Endothelial cell of umbilical vein (primary cell): ENCODE results near the gene CTBP1. TPM values are rescaled to one million over a fixed set of nuclear protein-coding genes. Genes with fewer than 3 reads are reported as not detected.

Source experiments
- BruUV-seq: library from RNA; stranded (reverse); fragments of 400-500 nt; replicated peaks from 2 replicates; lab custom pipeline; 2021; lab: Mats Ljungman, UMichigan
- CTCF ChIA-PET: fragments of 300-600, 350-600 bp; sonication (Branson Sonifier 250); formaldehyde crosslinking; loops from one replicate; lab custom pipeline; 2021; ENCODE audit warnings: antibody characterized with exemption, inconsistent platforms; lab: Charles Lee
- POLR2A ChIA-PET: fragments of 300-600, 350-600 bp; sonication (Branson Sonifier 250); formaldehyde crosslinking; loops from one replicate; lab custom pipeline; 2021; ENCODE audit warnings: antibody characterized with exemption, inconsistent platforms; lab: Charles Lee
- DNase-seq: peaks from one replicate; pipeline ENCODE4 v3.0.0-alpha.2; 2011; ENCODE audit warnings: low read depth, low spot score
- FAIRE-seq: peaks from 2 replicates; lab custom pipeline; 2011; peaks lifted over from hg19 to GRCh38; lab: Jason Lieb, UNC
- H2AFZ ChIP-seq: 2 replicates; pipeline ENCODE4 v1.6.0; 2012; ENCODE audit warnings: low read depth, low read length, control low read depth, inconsistent platforms
- H3K27ac ChIP-seq: 2 replicates; pipeline ENCODE4 v1.5.1; 2011; ENCODE audit warnings: low read depth, mild to moderate bottlenecking, control low read depth, low read length, moderate library complexity; ENCODE audit not compliant: insufficient read depth
- H3K27me3 ChIP-seq, 2 experiments: 2 replicates each; pipeline versions ENCODE4 v1.6.0 to v1.6.1; 2011; ENCODE audit warnings: low read length in 2 of 2, mixed read lengths in 1 of 2; ENCODE audit not compliant: control insufficient read depth in 2 of 2, insufficient read depth in 2 of 2
- H3K36me3 ChIP-seq, 2 experiments: 2 replicates in 1 of 2; 3 replicates in 1 of 2; pipeline ENCODE4 v1.5.1; 2011; ENCODE audit warnings: low read length in 2 of 2, mild to moderate bottlenecking in 1 of 2, moderate library complexity in 1 of 2; ENCODE audit not compliant: control insufficient read depth in 2 of 2, insufficient read depth in 2 of 2; ENCODE audit errors: extremely low read depth in 1 of 2
- H3K4me1 ChIP-seq: 3 replicates; pipeline ENCODE4 v1.5.1; 2011; ENCODE audit warnings: mild to moderate bottlenecking, low read length; ENCODE audit not compliant: control insufficient read depth, insufficient read depth; ENCODE audit errors: extremely low read depth
- H3K4me2 ChIP-seq: 2 replicates; pipeline ENCODE4 v1.6.1; 2011; ENCODE audit warnings: low read length, control low read depth, mixed read lengths; ENCODE audit not compliant: insufficient read depth
- H3K4me3 ChIP-seq, 3 experiments: fragments of 200-600 bp in 1 of 3; sonication (generic), shearing (Covaris generic) in 1 of 3; replicated peaks in 1 of 3; 2 replicates each; pipeline ENCODE4 v1.5.1; 2011 to 2016; ENCODE audit warnings: control low read depth in 3 of 3, low read length in 3 of 3, mild to moderate bottlenecking in 2 of 3, inconsistent platforms in 1 of 3, low read depth in 1 of 3, moderate library complexity in 1 of 3; ENCODE audit not compliant: insufficient read depth in 1 of 3
- H3K79me2 ChIP-seq: 2 replicates; pipeline ENCODE4 v1.6.0; 2012; ENCODE audit warnings: low read length, inconsistent platforms; ENCODE audit not compliant: control insufficient read depth, insufficient read depth
- H3K9ac ChIP-seq: replicated peaks from 2 replicates; pipeline ENCODE3; 2011; ENCODE audit warnings: low read length, control low read depth; ENCODE audit not compliant: insufficient read depth; ENCODE audit errors: extremely low read depth
- H3K9me1 ChIP-seq: replicated peaks from 3 replicates; pipeline ENCODE4 v1.6.0; 2011; ENCODE audit warnings: mild to moderate bottlenecking, low read length; ENCODE audit not compliant: control insufficient read depth, insufficient read depth; ENCODE audit errors: extremely low read depth
- H3K9me3 ChIP-seq: replicated peaks from 2 replicates; pipeline ENCODE4 v1.5.1; 2012; ENCODE audit warnings: low read length, inconsistent platforms; ENCODE audit not compliant: control insufficient read depth, insufficient read depth
- H4K20me1 ChIP-seq: replicated peaks from 2 replicates; pipeline ENCODE3; 2011; ENCODE audit warnings: mild to moderate bottlenecking, low read length; ENCODE audit not compliant: control insufficient read depth, insufficient read depth; ENCODE audit errors: extremely low read depth
- CTCF ChIP-seq, 2 donors: IDR thresholded peaks; 1 replicate in 1 of 2; 2 replicates in 1 of 2; pipeline ENCODE4 v1.5.1; 2011; ENCODE audit warnings: low read length in 2 of 2, mild to moderate bottlenecking in 2 of 2, moderate library complexity in 2 of 2, control low read depth in 1 of 2, inconsistent platforms in 1 of 2, low read depth in 1 of 2; ENCODE audit not compliant: insufficient read depth in 1 of 2; ENCODE audit errors: extremely low read depth in 1 of 2
- EZH2 ChIP-seq: IDR thresholded peaks from 2 replicates; pipeline ENCODE4 v1.6.1; 2012; ENCODE audit warnings: borderline replicate concordance, low read depth, mild to moderate bottlenecking, moderate library complexity, low read length, inconsistent platforms; ENCODE audit not compliant: severe bottlenecking
- FOS ChIP-seq: IDR thresholded peaks from 2 replicates; pipeline ENCODE4 v1.6.1; 2011; ENCODE audit warnings: mild to moderate bottlenecking, low read length, moderate library complexity, borderline replicate concordance; ENCODE audit not compliant: insufficient read depth
- GATA2 ChIP-seq: IDR thresholded peaks from 2 replicates; pipeline ENCODE4 v1.7.0; 2011; ENCODE audit warnings: low read depth, mild to moderate bottlenecking, moderate library complexity, mixed read lengths, low read length; ENCODE audit not compliant: insufficient read length, insufficient read depth
- JUN ChIP-seq: IDR thresholded peaks from 2 replicates; pipeline ENCODE4 v1.6.1; 2011; ENCODE audit warnings: borderline replicate concordance, low read depth; ENCODE audit not compliant: insufficient read length, insufficient read depth
- POLR2A ChIP-seq: IDR thresholded peaks from 2 replicates; pipeline ENCODE4 v1.6.1; 2012; ENCODE audit warnings: low read depth, mild to moderate bottlenecking, control low read depth, low read length
- POLR2AphosphoS5 ChIP-seq: IDR thresholded peaks from 2 replicates; pipeline ENCODE4 v1.6.1; 2012; ENCODE audit warnings: low read depth, mild to moderate bottlenecking, control low read depth, low read length, moderate library complexity; ENCODE audit not compliant: insufficient read depth
- dilution Hi-C: fragments of 300-500 bp; cut with MboI; formaldehyde crosslinking; loops from one replicate; pipeline ENCODE4 v1.15.0; 2019; ENCODE audit warnings: low sequenced_read_pairs; ENCODE audit not compliant: extremely low pct_ligation_motif_present
- intact Hi-C: fragments of 100-400 bp; cut with micrococcal nuclease; formaldehyde crosslinking; loops from one replicate; pipeline ENCODE4 v1.10.0; 2022
- polyA plus RNA-seq, 4 experiments: library from polyadenylated mRNA; depleted of rRNA in 3 of 4; stranded (reverse) in 3 of 4; unstranded in 1 of 4; fragments of >200 nt; gene quantifications; 2 replicates each; pipeline versions ENCODE4 v1.2.1 to v1.2.3, GENCODE V29; 2011 to 2012; ENCODE audit warnings: missing spikeins in 1 of 4
- total RNA-seq: library from RNA; stranded (reverse); gene quantifications from 2 replicates; pipeline ENCODE4 v1.2.3, GENCODE V29; 2021
- TF ChIP-seq, protein P1 (sequence below): IDR thresholded peaks from 2 replicates; pipeline ENCODE4 v1.6.1; 2011; ENCODE audit not compliant: insufficient read depth, insufficient read length

CTBP1 gene
- total and polyA plus RNA-seq, 2 donors (not counting 3 experiments of a cell fraction or from before 2014, with no cell fraction given) = 165 to 167 TPM

DNA sequence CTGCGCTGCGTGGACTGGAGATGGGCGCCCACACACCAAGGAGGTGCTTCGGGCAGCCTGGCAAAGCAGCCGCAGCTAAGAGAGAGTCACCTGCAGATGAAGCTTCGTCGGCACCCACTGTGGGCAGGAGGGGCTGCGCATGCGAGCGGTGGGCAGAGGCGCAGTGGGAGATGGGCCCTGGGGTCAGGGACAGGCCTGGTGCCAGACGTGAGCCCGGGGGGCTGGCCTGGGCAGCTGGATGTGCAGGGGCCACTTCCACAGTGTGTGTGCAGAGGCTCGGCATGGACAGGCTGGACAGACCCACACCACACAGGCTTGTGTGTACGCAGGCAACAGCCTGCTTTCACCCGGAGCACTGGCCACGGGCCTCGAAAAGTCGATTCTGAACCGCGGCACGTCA lies 18.6 kb downstream of the CTBP1 start:
- CTCF ChIA-PET = no interaction called here
- no peak overlapping the region for H3K27ac ChIP-seq
- no peaks in the 10 kb centered on the region for H3K9me3 ChIP-seq
- no peaks in the 10 kb centered on the region for H3K27me3 ChIP-seq
- POLR2A ChIA-PET = no interaction called here
- peaks cover 8% of the 10 kb centered on the region for H3K79me2 ChIP-seq
- H3K9me1 ChIP-seq = no peaks in the 10 kb centered on the region
- no peak overlapping the region for H3K9ac ChIP-seq
- H2AFZ ChIP-seq = no peak overlapping the region
- no TSS peak for BruUV-seq
- TF ChIP-seq EZH2 (no peak), POLR2AphosphoS5 (no peak), POLR2A (no peak), FOS (no peak), GATA2 (no peak), JUN (no peak), CTCF (IDR thresholded peaks at IDR 0.05; ENCODE audit: extremely low read depth in 1 of 2, insufficient read depth in 1 of 2, low read depth in 1 of 2, low read length in 2 of 2) (no peak)
- TF ChIP-seq, protein P1, sequence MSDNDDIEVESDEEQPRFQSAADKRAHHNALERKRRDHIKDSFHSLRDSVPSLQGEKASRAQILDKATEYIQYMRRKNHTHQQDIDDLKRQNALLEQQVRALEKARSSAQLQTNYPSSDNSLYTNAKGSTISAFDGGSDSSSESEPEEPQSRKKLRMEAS = no peak
- dilution Hi-C loops (no loop called here), intact Hi-C loops (no loop called here)
- FAIRE-seq = no peak
- peaks cover 5 to 51% of the 10 kb centered on the region in 2 experiments for H3K36me3 ChIP-seq
- no peak for DNase-seq
- H3K4me2 ChIP-seq = no peak overlapping the region
- peaks cover 22% of the 10 kb centered on the region for H3K4me1 ChIP-seq
- H4K20me1 ChIP-seq = no peaks in the 10 kb centered on the region
- no peak overlapping the region for H3K4me3 ChIP-seq
